Nephron progenitor cell (in vitro differentiated cells): ENCODE measurements around the gene HYCC2.
"Not testable (repeated sequence)": the region's sequence is repeated elsewhere in the genome, so short reads cannot be mapped to it uniquely, and the experiment has no call there.

ENCODE experiments used
- DNase-seq: peaks from one replicate; pipeline ENCODE4 v3.0.0; 2021
- H3K27ac Mint-ChIP-seq: 2 replicates; pipeline ENCODE4 v1.8.0; 2021; ENCODE audit warnings: mild to moderate bottlenecking, moderate library complexity, mixed read lengths
- H3K27me3 Mint-ChIP-seq: 2 replicates; pipeline ENCODE4 v1.8.0; 2021; ENCODE audit warnings: mild to moderate bottlenecking, low read depth, mixed read lengths; ENCODE audit not compliant: poor library complexity
- H3K36me3 Mint-ChIP-seq: 2 replicates; pipeline ENCODE4 v1.8.0; 2021; ENCODE audit warnings: low read depth, mixed read lengths
- H3K4me1 Mint-ChIP-seq: 2 replicates; pipeline ENCODE4 v1.8.0; 2021; ENCODE audit warnings: mixed read lengths
- H3K4me3 Mint-ChIP-seq: 2 replicates; pipeline ENCODE4 v1.8.0; 2021; ENCODE audit warnings: mild to moderate bottlenecking, moderate library complexity, mixed read lengths
- H3K9me3 Mint-ChIP-seq: 2 replicates; pipeline ENCODE4 v1.8.0; 2021; ENCODE audit warnings: mild to moderate bottlenecking, moderate library complexity, mixed read lengths
- TF ChIP-seq, protein P1 (sequence below): fragments of 200-600 bp; sonication (generic); IDR thresholded peaks from 2 replicates; pipeline ENCODE4 v1.5.0; 2021; ENCODE audit warnings: antibody characterized with exemption

Gene HYCC2

DNA sequence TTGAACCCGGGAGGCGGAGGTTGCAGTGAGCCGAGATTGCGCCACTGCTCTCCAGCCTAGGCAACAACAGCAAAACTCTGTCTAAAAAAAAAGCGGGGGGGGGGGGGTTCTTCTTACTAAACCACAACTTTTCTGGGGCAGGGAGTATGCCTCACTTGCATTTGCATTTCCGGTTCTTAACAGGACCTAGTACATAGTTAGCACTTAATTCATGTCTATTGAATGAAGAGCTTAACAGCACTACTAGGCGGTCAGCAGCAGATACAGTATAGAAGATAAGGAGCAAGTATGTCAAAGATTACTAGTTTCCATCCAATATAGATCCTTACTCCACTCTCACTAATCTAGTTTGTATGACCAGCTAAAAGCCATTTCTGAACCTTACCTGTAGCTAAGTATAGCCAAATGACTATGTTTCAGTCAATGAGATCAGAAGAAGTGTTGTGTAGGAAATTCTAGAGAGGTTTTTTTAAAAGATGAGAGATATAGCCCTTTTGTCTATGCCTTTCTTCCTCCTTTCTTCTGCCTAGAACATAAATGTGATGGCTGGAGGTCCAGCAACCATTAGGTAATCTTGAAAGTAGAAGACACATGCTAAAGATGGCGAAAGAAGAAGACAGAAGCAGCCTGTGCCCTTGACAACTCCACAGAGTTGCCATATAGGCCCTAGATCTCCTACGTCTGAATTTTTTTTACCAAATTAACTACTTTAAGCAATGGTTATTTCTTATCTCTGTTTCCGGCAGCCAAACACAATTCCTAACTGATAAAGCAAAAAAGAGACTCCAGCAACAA is 11.3 kb downstream of the HYCC2 start:
- Mint-ChIP-seq H3K36me3 (peaks cover 18% of the 10 kb centered on the region), H3K9me3 (no peaks in the 10 kb centered on the region), H3K27me3 (no peaks in the 10 kb centered on the region), H3K27ac (no peak overlapping the region), H3K4me3 (no peak overlapping the region), H3K4me1 (peaks cover 9% of the 10 kb centered on the region)
- DNase-seq: no peak
- TF ChIP-seq, protein P1, sequence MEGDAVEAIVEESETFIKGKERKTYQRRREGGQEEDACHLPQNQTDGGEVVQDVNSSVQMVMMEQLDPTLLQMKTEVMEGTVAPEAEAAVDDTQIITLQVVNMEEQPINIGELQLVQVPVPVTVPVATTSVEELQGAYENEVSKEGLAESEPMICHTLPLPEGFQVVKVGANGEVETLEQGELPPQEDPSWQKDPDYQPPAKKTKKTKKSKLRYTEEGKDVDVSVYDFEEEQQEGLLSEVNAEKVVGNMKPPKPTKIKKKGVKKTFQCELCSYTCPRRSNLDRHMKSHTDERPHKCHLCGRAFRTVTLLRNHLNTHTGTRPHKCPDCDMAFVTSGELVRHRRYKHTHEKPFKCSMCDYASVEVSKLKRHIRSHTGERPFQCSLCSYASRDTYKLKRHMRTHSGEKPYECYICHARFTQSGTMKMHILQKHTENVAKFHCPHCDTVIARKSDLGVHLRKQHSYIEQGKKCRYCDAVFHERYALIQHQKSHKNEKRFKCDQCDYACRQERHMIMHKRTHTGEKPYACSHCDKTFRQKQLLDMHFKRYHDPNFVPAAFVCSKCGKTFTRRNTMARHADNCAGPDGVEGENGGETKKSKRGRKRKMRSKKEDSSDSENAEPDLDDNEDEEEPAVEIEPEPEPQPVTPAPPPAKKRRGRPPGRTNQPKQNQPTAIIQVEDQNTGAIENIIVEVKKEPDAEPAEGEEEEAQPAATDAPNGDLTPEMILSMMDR: no peak

DNA sequence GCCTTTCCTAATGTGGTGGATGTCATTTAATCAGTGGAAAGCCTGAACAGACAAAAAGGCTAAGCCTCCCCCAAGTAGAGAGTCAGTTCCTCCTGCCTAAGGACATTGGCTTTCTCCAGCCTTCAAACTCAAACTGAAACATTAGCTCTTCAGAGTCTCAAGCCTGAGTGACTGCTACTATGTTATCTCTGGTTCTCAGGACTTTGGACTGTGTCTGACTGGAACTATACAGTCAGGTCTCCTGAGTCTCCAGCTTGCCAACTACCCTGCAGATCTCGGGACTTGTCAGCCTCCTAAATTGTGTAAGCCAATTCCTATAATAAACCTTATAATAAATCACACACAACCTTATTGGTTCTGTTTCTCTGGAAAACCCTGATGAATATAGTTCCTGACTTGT is 12.6 kb downstream of the HYCC2 start:
- Mint-ChIP-seq H3K27me3 (no peaks in the 10 kb centered on the region), H3K4me1 (peaks cover 9% of the 10 kb centered on the region), H3K4me3 (no peak overlapping the region), H3K9me3 (no peaks in the 10 kb centered on the region), H3K36me3 (peaks cover 23% of the 10 kb centered on the region), H3K27ac (no peak overlapping the region)
- TF ChIP-seq, protein P1: no peak
- no peak for DNase-seq

GRCh38 chr2:201057715-201058248 is 13.7 kb downstream of the HYCC2 start:
- peaks cover 23% of the 10 kb centered on the region for H3K36me3 Mint-ChIP-seq
- TF ChIP-seq, protein P1: no peak
- H3K27me3 Mint-ChIP-seq: no peaks in the 10 kb centered on the region
- no peak for DNase-seq
- no peaks in the 10 kb centered on the region for H3K9me3 Mint-ChIP-seq
- H3K27ac Mint-ChIP-seq: no peak overlapping the region
- no peak overlapping the region for H3K4me3 Mint-ChIP-seq
- H3K4me1 Mint-ChIP-seq: peaks cover 9% of the 10 kb centered on the region

DNA sequence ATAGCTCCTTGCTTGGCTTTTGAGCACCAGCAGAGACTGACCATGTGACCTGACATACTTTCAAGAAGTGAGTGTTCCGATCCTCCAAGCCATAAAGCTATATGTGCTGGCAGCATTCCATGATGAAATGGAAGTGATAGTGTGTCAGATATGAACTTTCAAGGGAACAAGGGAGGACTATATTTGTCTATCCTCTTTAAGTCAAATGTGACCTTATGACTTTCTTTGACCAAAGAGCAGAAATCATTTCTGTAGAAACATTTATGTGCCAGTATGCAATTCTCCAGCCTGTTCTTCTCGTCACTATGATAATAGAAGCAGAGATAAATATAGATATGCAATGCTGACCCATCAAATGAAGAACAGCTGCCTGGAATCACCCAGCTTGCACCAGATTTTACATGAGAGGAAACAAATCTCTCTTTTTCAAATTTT is 14.4 kb downstream of the HYCC2 start:
- H3K4me1 Mint-ChIP-seq: peaks cover 9% of the 10 kb centered on the region
- no peak overlapping the region for H3K4me3 Mint-ChIP-seq
- no peak for DNase-seq
- no peak overlapping the region for H3K27ac Mint-ChIP-seq
- H3K9me3 Mint-ChIP-seq: no peaks in the 10 kb centered on the region
- no peaks in the 10 kb centered on the region for H3K27me3 Mint-ChIP-seq
- TF ChIP-seq, protein P1: no peak
- peaks cover 26% of the 10 kb centered on the region for H3K36me3 Mint-ChIP-seq

DNA sequence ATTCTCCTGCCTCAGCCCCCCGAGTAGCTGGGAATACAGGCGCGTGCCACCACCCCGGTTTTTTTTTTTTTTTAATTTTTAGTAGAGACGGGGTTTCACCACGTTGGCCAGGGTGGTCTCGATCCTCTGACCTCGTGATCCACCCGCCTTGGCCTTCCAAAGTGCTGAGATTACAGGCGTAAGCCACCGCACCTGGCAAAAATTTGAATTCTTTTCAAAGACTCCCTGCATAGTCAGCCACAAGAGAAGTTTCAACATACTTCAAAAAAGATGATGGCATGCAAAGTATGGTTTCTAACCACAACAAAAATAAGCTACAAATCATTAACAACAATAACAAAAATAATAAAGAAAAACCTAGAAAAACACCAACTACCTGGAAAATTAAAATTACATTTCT is 22.0 kb downstream of the HYCC2 start:
- H3K4me1 Mint-ChIP-seq: no peaks in the 10 kb centered on the region
- TF ChIP-seq, protein P1: no peak
- DNase-seq: no peak

GRCh38 chr2:201046881-201047280 is 24.6 kb downstream of the HYCC2 start:
- Mint-ChIP-seq H3K27ac (no peak overlapping the region), H3K4me3 (no peak overlapping the region), H3K4me1 (no peaks in the 10 kb centered on the region), H3K27me3 (peaks cover 3% of the 10 kb centered on the region), H3K9me3 (peaks cover 46% of the 10 kb centered on the region), H3K36me3 (peaks cover 73% of the 10 kb centered on the region)
- no peak for DNase-seq
- TF ChIP-seq, protein P1: no peak

More for the DNA sequence above, 22.0 kb downstream of the HYCC2 start:
- H3K27me3 Mint-ChIP-seq: no peaks in the 10 kb centered on the region
- no peak overlapping the region for H3K4me3 Mint-ChIP-seq
- no peak overlapping the region for H3K27ac Mint-ChIP-seq
- H3K36me3 Mint-ChIP-seq: peaks cover 67% of the 10 kb centered on the region
- H3K9me3 Mint-ChIP-seq: peaks cover 26% of the 10 kb centered on the region

DNA sequence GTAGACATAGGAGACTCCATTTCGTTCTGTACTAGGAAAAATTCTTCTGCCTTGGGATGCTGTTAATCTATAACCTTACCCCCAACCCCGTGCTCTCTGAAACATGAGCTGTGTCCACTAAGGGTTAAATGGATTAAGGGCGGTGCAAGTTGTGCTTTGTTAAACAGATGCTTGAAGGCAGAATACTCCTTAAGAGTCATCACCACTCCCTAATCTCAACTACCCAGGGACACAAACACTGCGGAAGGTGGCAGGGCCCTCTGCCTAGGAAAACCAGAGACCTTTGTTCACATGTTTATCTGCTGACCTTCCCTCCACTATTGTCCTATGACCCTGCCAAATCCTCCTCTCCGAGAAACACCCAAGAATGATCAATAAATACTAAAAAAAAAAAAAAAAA is 28.4 kb downstream of the HYCC2 start:
- H3K36me3 Mint-ChIP-seq: peaks cover 71% of the 10 kb centered on the region
- peaks cover 49% of the 10 kb centered on the region for H3K9me3 Mint-ChIP-seq
- not testable (repeated sequence) for H3K27ac Mint-ChIP-seq, DNase-seq, H3K4me1 Mint-ChIP-seq, H3K27me3 Mint-ChIP-seq, H3K4me3 Mint-ChIP-seq

DNA sequence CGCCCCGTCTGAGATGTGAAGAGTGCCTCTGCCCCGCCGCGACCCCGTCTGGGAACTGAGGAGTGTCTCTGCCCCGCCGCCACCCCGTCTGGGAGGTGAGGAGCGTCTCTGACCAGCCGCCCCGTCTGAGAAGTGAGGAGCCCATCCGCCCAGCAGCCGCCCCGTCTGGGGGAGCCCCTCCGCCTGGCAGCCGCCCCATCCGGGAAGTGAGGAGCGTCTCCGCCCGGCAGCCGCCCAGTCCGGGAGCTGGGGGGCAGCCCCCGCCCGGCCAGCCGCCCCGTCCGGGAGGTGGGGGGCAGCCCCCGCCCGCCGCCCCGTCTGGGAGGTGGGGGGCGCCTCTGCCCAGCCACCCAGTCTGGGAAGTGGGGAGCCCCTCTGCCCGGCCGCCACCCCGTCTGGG is 29.0 kb downstream of the HYCC2 start:
- not testable (repeated sequence) for H3K4me3 Mint-ChIP-seq, H3K4me1 Mint-ChIP-seq, DNase-seq, H3K27ac Mint-ChIP-seq, H3K27me3 Mint-ChIP-seq
- Mint-ChIP-seq H3K36me3 (peaks cover 69% of the 10 kb centered on the region), H3K9me3 (peaks cover 46% of the 10 kb centered on the region)
